HG03342 (cell line): ENCODE data around the gene BTK.
A peak's percentile ranks its signal among the peaks of the same experiment; 100 is the strongest.
"Not testable (repeated sequence)": the region's sequence is repeated elsewhere in the genome, so short reads cannot be mapped to it uniquely, and the experiment has no call there.

ENCODE experiments used
- ATAC-seq: cut with Tn5 transposase; IDR thresholded peaks from one replicate; pipeline ENCODE4 v1.9.1; 2021; ENCODE audit warnings: mild to moderate bottlenecking, moderate library complexity; ENCODE audit not compliant: unreplicated experiment

Gene BTK

GRCh38 chrX:101347859-101348451, 38.0 kb downstream of the BTK start:
- ATAC-seq, result peak; percentile 9

GRCh38 chrX:101337776-101338271, 48.2 kb downstream of the BTK start:
- ATAC-seq, result no peak

GRCh38 chrX:101334310-101334709, 51.7 kb downstream of the BTK start:
- not testable (repeated sequence) for ATAC-seq

- not testable (repeated sequence) for ATAC-seq
Observed at GRCh38 chrX:101326600-101326999, 59.4 kb downstream of the BTK start.

- no peak for ATAC-seq
Observed at GRCh38 chrX:101303790-101304189, 82.2 kb downstream of the BTK start.
